IPS DF 6.9 (cell line): ENCODE results near the gene OR2AT4.
A peak's percentile ranks its signal among the peaks of the same experiment; 100 is the strongest.
"Not testable (repeated sequence)": the region's sequence is repeated elsewhere in the genome, so short reads cannot be mapped to it uniquely, and the experiment has no call there.

Experiments
- DNase-seq: peaks from one replicate; pipeline ENCODE4 v3.0.0-alpha.2; 2013; ENCODE audit warnings: low read depth, low spot score
- H3K27ac ChIP-seq: one replicate; pipeline ENCODE4 v1.5.1; 2013; ENCODE audit warnings: low read length, control low read depth
- H3K27me3 ChIP-seq: 2 replicates; pipeline ENCODE4 v1.6.1; 2013; ENCODE audit warnings: mild to moderate bottlenecking, low read length; ENCODE audit not compliant: control insufficient read depth, insufficient read depth
- H3K36me3 ChIP-seq: 2 replicates; pipeline ENCODE4 v1.6.1; 2013; ENCODE audit warnings: low read length; ENCODE audit not compliant: control insufficient read depth, insufficient read depth
- H3K4me1 ChIP-seq: 2 replicates; pipeline ENCODE4 v1.6.1; 2013; ENCODE audit warnings: low read length; ENCODE audit not compliant: control insufficient read depth, insufficient read depth
- H3K4me3 ChIP-seq: 2 replicates; pipeline ENCODE4 v1.5.1; 2013; ENCODE audit warnings: mild to moderate bottlenecking, low read length
- H3K9me3 ChIP-seq: 2 replicates; pipeline ENCODE4 v1.6.1; 2013; ENCODE audit warnings: low read length, inconsistent platforms; ENCODE audit not compliant: control insufficient read depth, insufficient read depth
- WGBS: extraction: QIAGEN DNeasy Blood & Tissue Kit; methylation state at CpG from one replicate; pipeline ENCODE4 v1.1.7; 2013; ENCODE audit warnings: mixed read lengths, missing lambda C conversion rate; ENCODE audit not compliant: insufficient read length, insufficient coverage; 5-methylcytosine and 5-hydroxymethylcytosine counted together

Gene OR2AT4

DNA sequence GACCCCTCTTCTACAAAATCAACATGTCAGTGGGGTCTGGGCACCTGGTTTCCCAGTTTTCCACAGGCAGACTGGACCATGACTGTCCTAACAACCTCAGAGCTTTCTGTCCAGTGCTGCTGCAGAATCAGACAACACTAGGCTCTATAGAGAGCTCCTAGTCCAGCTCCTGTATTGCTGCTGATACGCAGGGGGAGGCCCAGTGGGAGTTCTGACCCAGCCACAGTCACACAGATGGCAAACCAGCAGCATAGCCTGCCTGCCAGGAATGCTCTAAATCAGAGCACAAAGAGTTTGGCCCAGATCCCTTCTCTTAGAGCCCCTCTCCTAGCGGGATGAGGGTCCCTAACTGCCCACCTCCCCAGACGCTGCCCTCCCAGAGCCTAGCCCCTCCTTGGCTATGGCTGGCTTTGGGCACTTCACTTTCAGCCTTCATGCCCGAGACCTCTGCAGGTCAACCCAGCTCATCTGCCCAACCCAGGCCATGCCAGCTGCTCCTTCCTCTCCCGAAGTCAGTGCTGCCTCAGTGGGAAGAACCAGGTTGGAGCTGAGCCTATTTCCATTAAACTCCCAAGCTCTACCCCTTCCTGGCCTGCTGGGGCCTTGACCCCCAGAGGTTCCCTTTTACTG lies 38.5 kb upstream of the OR2AT4 start:
- no peaks in the 10 kb centered on the region for H3K4me1 ChIP-seq
- WGBS, result no CpG with 5 or more reads among the region's 5 CpGs
- H3K27ac ChIP-seq, result no peak overlapping the region
- H3K9me3 ChIP-seq, result no peaks in the 10 kb centered on the region
- no peak for DNase-seq
- no peaks in the 10 kb centered on the region for H3K36me3 ChIP-seq
- no peaks in the 10 kb centered on the region for H3K27me3 ChIP-seq
- H3K4me3 ChIP-seq, result no peak overlapping the region

DNA sequence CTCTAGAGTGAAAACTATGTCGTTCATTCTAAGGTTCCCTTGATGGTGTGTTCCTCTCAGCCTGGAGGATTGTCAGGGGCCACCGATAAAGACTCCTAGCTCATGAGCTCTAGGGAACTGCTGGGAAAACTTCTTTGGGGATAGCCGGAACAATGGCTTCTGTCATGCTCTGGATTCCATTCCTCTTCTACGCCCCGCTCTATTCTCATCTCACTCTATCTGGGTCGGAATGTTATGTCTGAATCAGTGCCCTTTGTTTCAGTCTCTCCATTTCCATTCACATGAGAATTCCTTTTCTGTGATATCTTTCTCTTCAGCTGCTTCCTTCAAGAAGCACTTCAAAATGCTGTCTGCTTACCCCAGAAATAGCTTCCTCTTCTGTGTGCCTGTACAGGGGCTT lies 37.3 kb upstream of the OR2AT4 start:
- no peak for DNase-seq
- Histone ChIP-seq H3K4me3 (no peak overlapping the region), H3K4me1 (no peaks in the 10 kb centered on the region), H3K27ac (no peak overlapping the region), H3K36me3 (no peaks in the 10 kb centered on the region), H3K9me3 (no peaks in the 10 kb centered on the region), H3K27me3 (no peaks in the 10 kb centered on the region)
- WGBS, result no CpG with 5 or more reads among the region's 6 CpGs

DNA sequence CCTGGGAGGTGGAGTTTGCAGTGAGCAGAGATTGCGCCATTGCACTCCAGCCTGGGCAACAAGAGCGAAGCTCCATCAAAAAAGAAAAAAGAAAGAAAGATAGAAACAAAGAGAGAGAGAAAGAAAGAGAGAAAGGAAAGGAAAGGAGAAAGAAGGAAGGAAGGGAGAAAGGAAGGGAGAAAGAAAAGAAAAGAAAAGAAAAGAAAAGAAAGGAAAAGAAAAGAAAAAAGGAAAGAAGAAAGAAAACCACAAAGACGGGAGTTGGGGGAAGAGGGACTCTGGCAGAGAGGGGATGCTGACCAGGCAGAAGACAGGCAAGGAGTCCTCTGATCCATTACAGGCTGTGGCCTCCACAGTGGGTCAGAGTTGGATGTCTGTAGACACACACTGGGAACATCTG lies 35.4 kb upstream of the OR2AT4 start:
- no peaks in the 10 kb centered on the region for H3K36me3 ChIP-seq
- no peak overlapping the region for H3K27ac ChIP-seq
- H3K4me1 ChIP-seq, result no peaks in the 10 kb centered on the region
- no peak overlapping the region for H3K4me3 ChIP-seq
- DNase-seq, result no peak
- H3K27me3 ChIP-seq, result no peaks in the 10 kb centered on the region
- no CpG with 5 or more reads among the region's 3 CpGs for WGBS
- H3K9me3 ChIP-seq, result peaks cover 1% of the 10 kb centered on the region; the same call in 1 of the 2 replicates

DNA sequence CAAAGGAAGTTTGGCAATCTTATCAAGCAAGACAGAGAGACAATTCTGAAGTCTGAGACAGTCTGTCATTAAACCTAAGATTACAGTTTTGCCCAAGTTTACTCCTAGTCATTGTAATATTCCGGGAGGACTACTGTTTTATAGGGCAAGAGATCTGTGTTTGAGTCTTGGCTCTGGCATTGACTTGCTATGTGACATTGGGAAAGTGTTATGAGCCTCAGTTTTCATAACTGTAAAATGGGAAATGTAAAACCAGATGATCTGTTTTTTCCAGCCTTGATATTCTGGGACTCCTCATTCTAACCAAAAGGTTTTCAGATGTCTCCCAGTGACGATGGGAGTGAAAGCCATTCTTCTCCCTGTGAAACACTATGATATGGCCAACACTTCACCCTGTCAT lies 29.9 kb upstream of the OR2AT4 start:
- no peaks in the 10 kb centered on the region for H3K27me3 ChIP-seq
- H3K4me1 ChIP-seq, result no peaks in the 10 kb centered on the region
- H3K9me3 ChIP-seq, result peaks cover 1% of the 10 kb centered on the region; the same call in 1 of the 2 replicates
- H3K4me3 ChIP-seq, result no peak overlapping the region
- no peaks in the 10 kb centered on the region for H3K36me3 ChIP-seq
- DNase-seq, result no peak
- no CpG with 5 or more reads among the region's 2 CpGs for WGBS
- no peak overlapping the region for H3K27ac ChIP-seq

DNA sequence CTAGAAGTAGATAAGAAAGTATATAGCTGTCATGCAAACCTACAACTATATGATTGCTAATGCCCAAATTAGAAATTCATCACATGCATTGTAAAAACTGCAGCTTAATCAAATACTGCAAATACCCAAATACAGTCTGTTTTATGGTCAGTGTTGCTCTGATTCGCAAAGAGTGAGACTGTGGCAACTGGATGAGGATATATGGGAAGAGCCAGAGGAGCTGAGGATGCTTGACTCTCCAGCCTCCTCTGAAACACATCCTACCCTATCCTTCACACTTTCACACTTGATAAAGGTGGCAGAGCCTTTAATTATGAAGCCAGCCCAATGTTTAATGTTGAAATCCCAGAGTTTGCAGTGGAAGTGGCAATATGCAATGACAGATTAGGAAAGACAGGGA lies 21.9 kb upstream of the OR2AT4 start:
- H3K27me3 ChIP-seq, result no peaks in the 10 kb centered on the region
- no peak overlapping the region for H3K4me3 ChIP-seq
- H3K9me3 ChIP-seq, result no peaks in the 10 kb centered on the region
- no peak overlapping the region for H3K27ac ChIP-seq
- H3K36me3 ChIP-seq, result no peaks in the 10 kb centered on the region
- WGBS, result no CpG with 5 or more reads among the region's 1 CpG
- H3K4me1 ChIP-seq, result no peaks in the 10 kb centered on the region
- no peak for DNase-seq

DNA sequence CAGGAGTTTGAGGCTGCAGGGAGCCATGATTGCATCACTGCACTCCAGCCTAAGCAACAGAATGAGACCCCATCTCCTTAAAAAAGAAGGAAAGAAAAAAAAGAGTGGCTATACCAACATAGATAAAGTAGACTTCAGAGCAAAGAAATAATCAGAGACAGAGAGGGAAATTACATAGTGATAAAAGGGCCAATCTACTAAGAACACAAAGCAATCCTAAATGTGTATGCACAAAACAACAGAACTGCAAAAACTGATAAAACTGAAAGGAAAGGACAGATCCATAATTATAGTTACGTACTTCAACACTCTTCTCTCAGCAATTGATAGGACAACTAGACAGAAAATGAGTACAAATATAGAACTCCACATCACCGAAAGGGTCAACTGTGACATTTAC lies 17.8 kb upstream of the OR2AT4 start:
- H3K27ac ChIP-seq, result no peak overlapping the region
- no peak for DNase-seq
- H3K9me3 ChIP-seq, result no peaks in the 10 kb centered on the region

DNA sequence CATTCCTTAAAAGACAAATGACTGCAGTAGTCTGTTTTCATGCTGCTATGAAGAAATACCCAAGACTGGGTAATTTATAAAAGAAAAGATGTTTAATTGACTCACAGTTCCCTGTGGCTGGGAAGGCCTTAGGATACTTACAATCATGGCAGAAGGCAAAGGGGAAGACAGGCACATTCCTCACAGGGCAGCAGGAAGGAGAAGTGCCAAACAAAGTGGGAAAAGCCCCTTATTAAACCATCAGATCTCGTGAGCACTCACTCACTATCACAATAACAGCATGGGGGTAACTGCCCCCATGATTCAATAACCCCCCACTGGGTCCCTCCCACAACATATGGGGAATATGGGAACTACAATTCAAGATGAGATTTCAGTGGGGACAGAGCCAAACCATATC lies 16.4 kb upstream of the OR2AT4 start:
- Histone ChIP-seq H3K36me3 (no peaks in the 10 kb centered on the region), H3K4me3 (no peak overlapping the region), H3K4me1 (no peaks in the 10 kb centered on the region; the same call in 1 of the 2 replicates), H3K27ac (no peak overlapping the region), H3K9me3 (no peaks in the 10 kb centered on the region), H3K27me3 (no peaks in the 10 kb centered on the region)
- WGBS, result no CpG with 5 or more reads among the region's 1 CpG
- DNase-seq, result no peak

More for the DNA sequence above, 17.8 kb upstream of the OR2AT4 start:
- WGBS, result no CpG with 5 or more reads among the region's 2 CpGs
- Histone ChIP-seq H3K27me3 (no peaks in the 10 kb centered on the region), H3K4me3 (no peak overlapping the region), H3K4me1 (no peaks in the 10 kb centered on the region; the same call in 1 of the 2 replicates), H3K36me3 (no peaks in the 10 kb centered on the region)

DNA sequence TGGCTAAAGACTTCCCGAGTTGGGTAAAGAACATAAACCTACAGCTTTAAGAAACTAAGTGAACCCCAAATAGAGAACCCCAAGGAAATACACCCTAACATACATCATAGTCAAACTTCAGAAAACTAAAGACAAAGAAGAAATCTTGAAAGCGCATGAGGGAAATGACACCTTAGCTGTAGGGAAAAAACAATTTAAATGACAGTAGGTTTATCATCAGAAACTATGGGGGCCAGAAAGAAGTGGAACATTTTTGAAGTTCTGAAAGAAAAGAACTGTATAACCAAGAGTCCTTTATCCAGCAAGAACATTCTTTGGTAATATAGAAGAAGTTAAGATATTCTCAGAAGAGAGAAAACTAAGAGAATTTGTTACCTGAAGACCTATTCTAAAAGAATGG lies 15.5 kb upstream of the OR2AT4 start:
- no peak for DNase-seq
- H3K27me3 ChIP-seq, result no peaks in the 10 kb centered on the region
- H3K4me3 ChIP-seq, result no peak overlapping the region
- no peaks in the 10 kb centered on the region for H3K36me3 ChIP-seq
- no peaks in the 10 kb centered on the region for H3K9me3 ChIP-seq
- H3K4me1 ChIP-seq, result no peaks in the 10 kb centered on the region; the same call in 1 of the 2 replicates
- H3K27ac ChIP-seq, result no peak overlapping the region
- no CpG with 5 or more reads among the region's 2 CpGs for WGBS

DNA sequence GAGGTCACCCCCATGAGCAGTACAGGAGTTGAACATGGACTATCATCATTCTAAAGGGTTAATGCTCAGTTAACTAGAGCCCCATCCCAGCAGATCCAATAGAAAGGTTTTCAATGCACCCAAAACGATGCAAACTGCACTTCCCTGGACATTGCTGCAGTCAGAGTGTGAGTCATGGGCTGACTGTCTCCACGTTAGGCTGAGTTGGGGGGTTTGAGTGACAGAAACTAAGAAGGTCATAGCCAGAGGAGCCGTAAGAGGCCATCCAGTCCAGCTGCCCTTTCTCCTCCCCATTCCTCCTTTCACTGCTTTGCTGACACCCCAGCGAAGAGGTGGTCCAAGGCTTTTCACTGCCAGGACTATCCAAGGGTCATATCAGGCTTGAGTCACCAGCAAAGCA lies 10.5 kb upstream of the OR2AT4 start:
- Histone ChIP-seq H3K27ac (no peak overlapping the region), H3K9me3 (no peaks in the 10 kb centered on the region), H3K27me3 (no peaks in the 10 kb centered on the region), H3K36me3 (no peaks in the 10 kb centered on the region), H3K4me3 (no peak overlapping the region), H3K4me1 (peaks cover 2% of the 10 kb centered on the region)
- no CpG with 5 or more reads among the region's 4 CpGs for WGBS
- DNase-seq, result no peak

DNA sequence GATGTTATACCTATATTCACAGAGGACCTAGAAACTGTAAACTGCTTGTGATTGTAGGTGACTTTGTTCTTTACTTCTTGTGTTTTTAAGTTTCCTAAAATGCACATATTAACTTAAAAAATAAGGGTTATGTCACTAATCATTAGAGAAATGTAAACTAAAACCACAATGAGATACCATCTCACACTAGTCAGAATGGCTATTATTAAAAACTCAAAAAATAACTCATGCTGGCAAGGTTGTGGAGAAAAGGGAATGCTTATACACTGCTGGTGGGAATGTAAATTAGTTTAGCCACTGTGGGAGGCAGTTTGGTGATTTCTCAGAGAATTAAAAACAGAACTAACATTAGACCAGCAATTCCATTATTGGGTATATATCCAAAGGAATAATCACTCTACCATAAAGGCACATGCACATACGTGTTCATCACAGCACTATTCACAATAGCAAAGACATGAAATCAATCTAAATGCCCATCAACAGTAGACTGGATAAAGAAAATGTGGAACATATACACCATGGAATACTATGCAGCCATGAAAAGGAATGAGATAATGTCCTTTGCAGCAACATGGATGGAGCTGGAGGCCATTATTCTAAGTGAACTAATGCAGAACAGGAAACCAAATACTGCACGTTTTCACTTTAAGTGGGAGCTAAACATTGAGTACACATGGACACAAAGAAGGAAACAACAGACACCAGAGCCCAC lies 9.4 kb upstream of the OR2AT4 start:
- not testable (repeated sequence) for H3K4me3 ChIP-seq, H3K9me3 ChIP-seq, H3K27ac ChIP-seq, H3K27me3 ChIP-seq, H3K4me1 ChIP-seq, H3K36me3 ChIP-seq, DNase-seq
- WGBS, result no CpG with 5 or more reads among the region's 2 CpGs

DNA sequence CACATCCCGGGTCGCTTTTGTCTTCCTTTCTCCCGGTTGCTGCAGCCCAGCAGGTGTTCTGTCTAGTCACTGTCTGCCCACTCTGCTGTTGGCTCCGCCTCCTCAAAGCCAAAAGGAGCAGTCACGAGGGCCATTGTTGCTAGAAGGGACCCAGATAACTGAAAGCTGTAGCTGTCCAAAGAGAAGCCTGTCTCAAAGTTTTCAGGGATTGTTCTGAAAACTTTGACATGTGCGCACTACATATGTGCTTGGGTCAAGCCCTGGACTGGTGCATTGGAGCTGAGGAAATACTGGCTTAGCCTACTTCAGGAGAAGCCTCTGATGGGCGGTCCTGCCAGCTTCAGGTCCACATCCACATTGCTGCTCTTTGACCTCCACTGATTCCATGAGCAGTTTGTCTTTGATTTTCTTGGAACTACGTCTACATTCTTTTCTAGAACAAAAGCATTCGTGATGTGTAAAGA lies 8.8 kb upstream of the OR2AT4 start:
- no peaks in the 10 kb centered on the region for H3K27me3 ChIP-seq
- DNase-seq, result peak; percentile 48
- H3K9me3 ChIP-seq, result no peaks in the 10 kb centered on the region
- H3K4me1 ChIP-seq, result peaks cover 2% of the 10 kb centered on the region
- no CpG with 5 or more reads among the region's 9 CpGs for WGBS
- H3K36me3 ChIP-seq, result no peaks in the 10 kb centered on the region
- no peak overlapping the region for H3K27ac ChIP-seq
- H3K4me3 ChIP-seq, result no peak overlapping the region
